GM23338 (cell line): ENCODE measurements around the gene HOXA3.

Source experiments
- POLR2AphosphoS5 ChIP-seq: IDR thresholded peaks from 2 replicates; pipeline ENCODE4 v1.6.1; 2016; ENCODE audit warnings: antibody characterized with exemption, low read depth
- REST ChIP-seq: IDR thresholded peaks from one replicate; pipeline ENCODE4 v1.6.1; 2018; ENCODE audit warnings: antibody characterized with exemption; ENCODE audit not compliant: unreplicated experiment
- TF ChIP-seq, protein P1 (sequence below), 2 experiments: fragments of 200-600 bp in 1 of 2; sonication (generic) in 1 of 2; conservative IDR thresholded peaks; 2 replicates each; pipeline versions ENCODE4 v1.5.1 to v1.6.1; 2016 to 2017; ENCODE audit warnings: antibody characterized with exemption in 2 of 2, low read depth in 2 of 2, mild to moderate bottlenecking in 2 of 2, moderate library complexity in 1 of 2

- TF ChIP-seq POLR2AphosphoS5 (no peak), REST (no peak)
- TF ChIP-seq, protein P1, sequence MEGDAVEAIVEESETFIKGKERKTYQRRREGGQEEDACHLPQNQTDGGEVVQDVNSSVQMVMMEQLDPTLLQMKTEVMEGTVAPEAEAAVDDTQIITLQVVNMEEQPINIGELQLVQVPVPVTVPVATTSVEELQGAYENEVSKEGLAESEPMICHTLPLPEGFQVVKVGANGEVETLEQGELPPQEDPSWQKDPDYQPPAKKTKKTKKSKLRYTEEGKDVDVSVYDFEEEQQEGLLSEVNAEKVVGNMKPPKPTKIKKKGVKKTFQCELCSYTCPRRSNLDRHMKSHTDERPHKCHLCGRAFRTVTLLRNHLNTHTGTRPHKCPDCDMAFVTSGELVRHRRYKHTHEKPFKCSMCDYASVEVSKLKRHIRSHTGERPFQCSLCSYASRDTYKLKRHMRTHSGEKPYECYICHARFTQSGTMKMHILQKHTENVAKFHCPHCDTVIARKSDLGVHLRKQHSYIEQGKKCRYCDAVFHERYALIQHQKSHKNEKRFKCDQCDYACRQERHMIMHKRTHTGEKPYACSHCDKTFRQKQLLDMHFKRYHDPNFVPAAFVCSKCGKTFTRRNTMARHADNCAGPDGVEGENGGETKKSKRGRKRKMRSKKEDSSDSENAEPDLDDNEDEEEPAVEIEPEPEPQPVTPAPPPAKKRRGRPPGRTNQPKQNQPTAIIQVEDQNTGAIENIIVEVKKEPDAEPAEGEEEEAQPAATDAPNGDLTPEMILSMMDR (conservative IDR thresholded peaks at IDR 0.05; ENCODE audit: low read depth in 2 of 2): no peak
Measured at GRCh38 chr7:27191833-27192545, 39.6 kb upstream of the HOXA3 start.
